ENCODE results near the gene SGO2.

GRCh38 chr2:200608341-200609027 is 82.5 kb downstream of the SGO2 start:
- no peak for TF ChIP-seq EZH2 (IDR thresholded peaks at IDR 0.05)
- no peak for TF ChIP-seq CEBPB (IDR thresholded peaks at IDR 0.05; ENCODE audit: low read depth)
- TF ChIP-seq, protein P1, sequence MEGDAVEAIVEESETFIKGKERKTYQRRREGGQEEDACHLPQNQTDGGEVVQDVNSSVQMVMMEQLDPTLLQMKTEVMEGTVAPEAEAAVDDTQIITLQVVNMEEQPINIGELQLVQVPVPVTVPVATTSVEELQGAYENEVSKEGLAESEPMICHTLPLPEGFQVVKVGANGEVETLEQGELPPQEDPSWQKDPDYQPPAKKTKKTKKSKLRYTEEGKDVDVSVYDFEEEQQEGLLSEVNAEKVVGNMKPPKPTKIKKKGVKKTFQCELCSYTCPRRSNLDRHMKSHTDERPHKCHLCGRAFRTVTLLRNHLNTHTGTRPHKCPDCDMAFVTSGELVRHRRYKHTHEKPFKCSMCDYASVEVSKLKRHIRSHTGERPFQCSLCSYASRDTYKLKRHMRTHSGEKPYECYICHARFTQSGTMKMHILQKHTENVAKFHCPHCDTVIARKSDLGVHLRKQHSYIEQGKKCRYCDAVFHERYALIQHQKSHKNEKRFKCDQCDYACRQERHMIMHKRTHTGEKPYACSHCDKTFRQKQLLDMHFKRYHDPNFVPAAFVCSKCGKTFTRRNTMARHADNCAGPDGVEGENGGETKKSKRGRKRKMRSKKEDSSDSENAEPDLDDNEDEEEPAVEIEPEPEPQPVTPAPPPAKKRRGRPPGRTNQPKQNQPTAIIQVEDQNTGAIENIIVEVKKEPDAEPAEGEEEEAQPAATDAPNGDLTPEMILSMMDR (IDR thresholded peaks at IDR 0.05 in 2 of 3, conservative IDR thresholded peaks at IDR 0.05 in 1 of 3; ENCODE audit: borderline replicate concordance in 1 of 3, insufficient read depth in 1 of 3, low read depth in 2 of 3, low read length in 2 of 3): no peak
- no peak for TF ChIP-seq YY1 (IDR thresholded peaks at IDR 0.05; ENCODE audit: extremely low read depth, insufficient replicate concordance, low read depth, low read length)
- no peak for TF ChIP-seq POLR2AphosphoS5 (IDR thresholded peaks at IDR 0.05; ENCODE audit: low read depth, low read length)
- no peak for TF ChIP-seq POLR2A (IDR thresholded peaks at IDR 0.05; ENCODE audit: borderline replicate concordance, extremely low read depth, insufficient read depth, insufficient read length)
- no peak for TF ChIP-seq EZH2phosphoT487 (IDR thresholded peaks at IDR 0.05; ENCODE audit: borderline replicate concordance)
- TF ChIP-seq TCF7L2 (IDR thresholded peaks at IDR 0.05; ENCODE audit: borderline replicate concordance, extremely low read depth, insufficient read depth, insufficient read length): no peak
